ENCODE data around the gene PJA2. TPM values are rescaled to one million over a fixed set of nuclear protein-coding genes. Genes with fewer than 3 reads are reported as not detected.

Gene PJA2
- total and polyA plus RNA-seq, 2 of the 8 experiments (the other 6 are each of a cell fraction or from before 2014, with no cell fraction given) = 15.3 to 47.7 TPM

- H3K27me3 ChIP-seq (replicated peaks in 1 of 4; ENCODE audit: control insufficient read depth in 3 of 4, extremely low read depth in 1 of 4, insufficient read depth in 3 of 4, low read length in 3 of 4) = no peaks in the 10 kb centered on the region
- CTCF ChIA-PET (ENCODE audit: partially characterized antibody) = interaction anchor here (0.7 to 1.5 kb wide), 2 partner anchors 15 to 17 kb away, joined by 3 to 5 read pairs; no protein-coding TSS in a partner anchor
- no peak overlapping the region for H2BK120ac ChIP-seq (replicated peaks; ENCODE audit: low read depth, low read length)
- peaks cover 0 to 1% (median 0%) of the 10 kb centered on the region in 4 experiments; a peak in 1 of 7 replicates for H3K4me1 ChIP-seq (replicated peaks in 1 of 4; ENCODE audit: control insufficient read depth in 3 of 4, insufficient read depth in 4 of 4, low read length in 3 of 4)
- 89% methylated on average over 2 of the region's 2 CpGs; no CpG with 5 or more reads in 1 of the 2 experiments for WGBS, 2 experiments (ENCODE audit: extremely low coverage in 1 of 2, insufficient coverage in 1 of 2, insufficient read length in 1 of 2, insufficient replicate concordance in 2 of 2, low coverage in 1 of 2, low lambda C conversion rate in 2 of 2, missing lambda C conversion rate in 1 of 2)
- H3K4me3 ChIP-seq (ENCODE audit: extremely low read depth in 1 of 4, insufficient read depth in 2 of 4, low read depth in 3 of 4, low read length in 4 of 4) = no peak overlapping the region
- no peak overlapping the region for H4K5ac ChIP-seq (ENCODE audit: insufficient read length, low read depth, low read length)
- no peak overlapping the region for H2AK5ac ChIP-seq (ENCODE audit: low read depth, low read length)
- H3K18ac ChIP-seq (ENCODE audit: extremely low read depth, low read length) = no peak overlapping the region
- no peaks in the 10 kb centered on the region for H3K23me2 ChIP-seq (ENCODE audit: low read depth, low read length)
- H3K79me2 ChIP-seq (ENCODE audit: control insufficient read depth in 1 of 2, insufficient read depth in 2 of 2, low read length in 2 of 2) = no peaks in the 10 kb centered on the region
- no peaks in the 10 kb centered on the region for H3K79me1 ChIP-seq (ENCODE audit: low read depth, low read length)
- H2BK12ac ChIP-seq (ENCODE audit: low read depth, low read length) = no peak overlapping the region
- no peak overlapping the region for H3K27ac ChIP-seq (ENCODE audit: low read depth, low read length)
- FAIRE-seq (no peak), DNase-seq (ENCODE audit: low read depth in 1 of 2, low spot score in 2 of 2) (no peak)
- no peak overlapping the region for H3K9ac ChIP-seq (replicated peaks in 1 of 4; ENCODE audit: extremely low read depth in 1 of 4, low read depth in 3 of 4, low read length in 3 of 4)
- H3K9me3 ChIP-seq (ENCODE audit: insufficient read depth in 2 of 2, low read depth in 1 of 2, low read length in 1 of 2) = no peaks in the 10 kb centered on the region
- no peak overlapping the region for H4K8ac ChIP-seq (ENCODE audit: extremely low read depth, insufficient read depth, low read length)
- no peaks in the 10 kb centered on the region for H4K20me1 ChIP-seq (replicated peaks in 1 of 2; ENCODE audit: control insufficient read depth in 1 of 2, insufficient read depth in 2 of 2, low read length in 2 of 2)
- no peak overlapping the region for H3K23ac ChIP-seq (ENCODE audit: insufficient read length)
- H3K36me3 ChIP-seq (ENCODE audit: control insufficient read depth in 2 of 4, insufficient read depth in 4 of 4, low read length in 3 of 4) = no peaks in the 10 kb centered on the region
- no peak overlapping the region for H2BK15ac ChIP-seq (ENCODE audit: low read length)
- H2BK5ac ChIP-seq (ENCODE audit: low read depth, low read length) = no peak overlapping the region
- TF ChIP-seq, protein P1, sequence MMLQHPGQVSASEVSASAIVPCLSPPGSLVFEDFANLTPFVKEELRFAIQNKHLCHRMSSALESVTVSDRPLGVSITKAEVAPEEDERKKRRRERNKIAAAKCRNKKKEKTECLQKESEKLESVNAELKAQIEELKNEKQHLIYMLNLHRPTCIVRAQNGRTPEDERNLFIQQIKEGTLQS (IDR thresholded peaks at IDR 0.05; ENCODE audit: insufficient read depth, low read depth, low read length) = no peak
- TF ChIP-seq EGR1 (IDR thresholded peaks at IDR 0.05; ENCODE audit: borderline replicate concordance, low read depth, low read length) (no peak), EP300 (IDR thresholded peaks at IDR 0.05; ENCODE audit: borderline replicate concordance in 1 of 2, low read depth in 2 of 2, low read length in 2 of 2) (no peak)
- H2BK20ac ChIP-seq (ENCODE audit: low read length) = no peak overlapping the region
- no peak overlapping the region for H3K56ac ChIP-seq (replicated peaks; ENCODE audit: insufficient read length, low read depth, low read length)
- H3K14ac ChIP-seq (ENCODE audit: insufficient read length) = no peak overlapping the region
- POLR2A ChIA-PET (ENCODE audit: partially characterized antibody) = no interaction called here
- no peak overlapping the region for H4K91ac ChIP-seq (replicated peaks; ENCODE audit: insufficient read length, low read length)
- no peak overlapping the region for H3K4me2 ChIP-seq (ENCODE audit: insufficient read depth in 1 of 2, low read depth in 2 of 2, low read length in 2 of 2)
- no peak overlapping the region for H2AFZ ChIP-seq (ENCODE audit: low read length)
- H3K4ac ChIP-seq (replicated peaks; ENCODE audit: insufficient read length, low read depth, low read length) = no peak overlapping the region
Observed at GRCh38 chr5:109300367-109300766, 109.4 kb downstream of the PJA2 start.

All from H1 (cell line).